KG1 (cell line): ENCODE data around the gene CIC.
A peak's percentile ranks its signal among the peaks of the same experiment; 100 is the strongest.

ENCODE experiments used
- DNase-seq: peaks from one replicate; lab custom pipeline; 2025; lab: John Stamatoyannopoulos, UW

CIC gene

GRCh38 chr19:42244347-42245220, 24.5 kb upstream of the CIC start:
- peak; percentile 89 for DNase-seq

DNA sequence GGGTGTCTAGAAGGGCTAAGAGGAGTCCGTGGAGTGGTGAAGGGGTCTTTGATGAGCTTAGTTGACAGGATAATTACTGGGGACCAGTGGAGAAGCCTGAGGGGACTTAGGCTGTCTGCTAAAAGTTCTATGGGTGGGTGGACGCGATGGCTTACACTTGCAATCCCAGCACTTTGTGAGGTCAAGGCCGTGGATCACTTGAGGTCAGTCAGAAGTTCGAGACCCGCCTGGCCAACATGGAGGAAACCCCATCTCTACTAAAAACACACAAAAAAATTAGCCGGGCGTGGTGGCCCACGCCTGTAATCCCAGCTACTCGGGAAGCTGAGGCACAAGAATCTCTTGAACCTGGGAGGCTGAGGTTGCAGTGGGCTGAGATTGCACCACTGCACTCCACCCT, 23.8 kb upstream of the CIC start:
- no peak for DNase-seq

DNA sequence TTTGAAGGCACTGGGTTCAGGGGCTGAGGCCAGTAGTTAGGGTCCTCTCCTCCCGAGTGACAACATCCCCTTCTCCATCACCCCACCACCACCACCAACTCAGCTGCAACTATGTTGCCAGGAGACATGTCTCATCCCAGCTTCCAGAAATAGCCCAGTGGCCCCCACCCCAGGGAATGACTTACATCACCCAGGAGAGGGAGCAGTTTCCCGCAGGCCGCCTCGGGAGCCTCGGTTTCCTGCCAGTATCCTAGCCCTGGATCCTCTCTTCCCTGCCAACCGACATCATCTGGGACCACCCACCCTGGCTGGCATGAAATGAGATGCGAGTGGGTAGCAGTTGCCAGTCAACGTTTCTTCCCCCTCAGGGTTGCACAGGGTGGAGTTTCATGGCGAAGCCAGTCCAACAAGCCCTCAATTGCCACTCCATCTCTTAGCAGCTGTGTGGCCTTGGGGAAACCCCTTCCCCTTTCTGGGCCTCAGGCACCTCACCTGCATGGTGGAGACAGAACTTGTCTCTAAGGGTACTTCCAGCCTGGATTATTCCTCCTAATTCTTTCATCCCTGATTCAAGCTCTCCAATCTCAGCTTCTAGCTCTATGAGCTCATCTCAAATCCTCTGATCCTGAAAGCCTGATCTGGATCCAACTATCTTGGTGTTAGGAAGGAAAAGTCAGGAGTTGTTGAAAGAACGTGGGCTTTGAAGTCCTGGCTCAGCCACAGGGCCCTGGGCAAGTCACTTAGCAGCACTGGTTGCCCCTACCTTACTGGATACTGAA, 22.7 kb upstream of the CIC start:
- DNase-seq = no peak

DNA sequence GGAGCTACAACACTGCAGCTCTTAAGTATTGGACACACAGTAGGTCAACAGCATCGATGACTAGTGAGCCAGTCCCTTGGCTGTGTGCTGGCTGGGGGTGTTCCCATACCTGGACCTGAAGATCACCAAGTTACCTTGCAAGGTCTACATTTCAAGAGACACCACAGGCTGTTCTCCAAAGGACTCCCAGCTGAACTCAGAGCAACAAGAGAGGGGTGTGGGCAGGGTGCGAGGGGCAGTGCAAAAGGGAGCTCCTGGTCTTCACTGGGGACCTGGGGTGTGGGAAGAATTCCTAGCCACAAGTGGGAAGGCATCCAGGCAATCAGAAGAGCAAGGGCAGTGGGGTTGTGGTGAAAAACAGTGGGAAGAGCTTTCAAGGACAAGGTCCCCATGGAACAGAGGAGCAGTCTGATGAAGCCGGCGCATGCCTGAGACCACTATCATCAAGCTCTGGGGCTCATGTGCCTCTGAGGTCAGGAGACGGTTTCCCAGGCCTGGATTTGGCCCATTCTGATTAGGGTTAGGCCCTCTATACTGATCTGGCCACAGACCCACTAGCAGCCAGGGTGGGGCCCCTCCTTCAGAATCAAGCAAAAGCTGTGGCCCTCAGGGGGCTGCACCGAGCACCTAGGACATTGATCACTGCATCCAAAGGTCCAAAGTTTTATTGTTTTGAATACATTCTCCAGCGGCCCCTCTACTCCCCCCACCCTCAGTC, 22.0 kb upstream of the CIC start:
- DNase-seq = no peak

DNA sequence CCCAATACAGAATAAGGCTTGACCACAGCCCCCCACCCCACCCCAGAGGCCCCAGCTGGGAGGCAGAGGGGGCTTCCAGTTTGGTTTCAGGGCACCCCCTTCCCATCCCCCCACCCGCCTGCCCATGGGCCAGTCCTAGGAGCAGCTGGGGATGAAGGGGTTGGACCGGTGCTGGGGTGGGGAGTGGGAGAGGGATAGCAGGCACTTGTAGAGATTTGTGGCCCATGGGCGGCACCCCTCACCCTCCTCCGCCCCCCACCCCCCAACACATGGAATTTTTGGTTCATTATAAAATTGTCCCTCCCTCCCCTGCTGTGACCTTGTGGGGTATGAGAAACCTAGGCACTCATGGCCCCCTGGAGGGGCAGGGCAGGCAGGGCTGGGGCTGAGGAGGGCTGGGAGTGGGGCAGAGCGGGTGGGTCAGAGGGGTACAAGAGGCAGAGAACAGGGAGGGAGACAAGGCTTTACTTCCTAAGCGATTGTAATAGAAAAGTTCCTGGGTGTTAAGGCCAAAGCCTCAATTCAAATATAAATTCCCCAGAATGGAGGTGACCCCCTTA, 21.3 kb upstream of the CIC start:
- no peak for DNase-seq

- DNase-seq = no peak
Observed at GRCh38 chr19:42248270-42249148, 20.5 kb upstream of the CIC start.

GRCh38 chr19:42249149-42249750, 19.8 kb upstream of the CIC start:
- DNase-seq = no peak

- no peak for DNase-seq
Observed at GRCh38 chr19:42249769-42250168, 19.3 kb upstream of the CIC start.

DNA sequence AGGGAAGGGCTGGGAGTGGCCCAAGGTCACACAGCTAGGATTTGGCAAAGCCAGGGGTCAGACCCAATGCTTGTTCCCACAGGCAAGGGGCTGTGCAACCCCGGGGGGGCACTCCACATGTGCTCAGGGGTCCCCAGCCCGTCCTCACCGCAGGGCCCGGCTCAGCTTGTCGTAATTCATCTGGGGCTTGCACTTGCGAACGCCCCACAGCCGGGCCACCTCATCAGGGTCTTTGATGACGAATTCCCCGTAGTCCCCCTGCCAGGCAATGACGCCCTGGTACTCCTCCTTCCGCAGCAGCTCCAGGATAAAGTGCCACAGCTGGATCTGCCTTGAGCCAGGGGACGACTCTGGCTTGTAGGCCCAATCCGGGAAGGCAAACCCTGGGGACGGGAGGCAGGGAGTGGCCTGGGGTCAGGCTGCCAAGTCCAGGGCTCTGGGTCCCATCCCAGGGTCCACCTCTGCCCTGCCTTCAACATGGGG, 18.8 kb upstream of the CIC start:
- no peak for DNase-seq

- DNase-seq = no peak
Observed at GRCh38 chr19:42250666-42251531, 18.2 kb upstream of the CIC start.

GRCh38 chr19:42251572-42252358, 17.3 kb upstream of the CIC start:
- no peak for DNase-seq

DNA sequence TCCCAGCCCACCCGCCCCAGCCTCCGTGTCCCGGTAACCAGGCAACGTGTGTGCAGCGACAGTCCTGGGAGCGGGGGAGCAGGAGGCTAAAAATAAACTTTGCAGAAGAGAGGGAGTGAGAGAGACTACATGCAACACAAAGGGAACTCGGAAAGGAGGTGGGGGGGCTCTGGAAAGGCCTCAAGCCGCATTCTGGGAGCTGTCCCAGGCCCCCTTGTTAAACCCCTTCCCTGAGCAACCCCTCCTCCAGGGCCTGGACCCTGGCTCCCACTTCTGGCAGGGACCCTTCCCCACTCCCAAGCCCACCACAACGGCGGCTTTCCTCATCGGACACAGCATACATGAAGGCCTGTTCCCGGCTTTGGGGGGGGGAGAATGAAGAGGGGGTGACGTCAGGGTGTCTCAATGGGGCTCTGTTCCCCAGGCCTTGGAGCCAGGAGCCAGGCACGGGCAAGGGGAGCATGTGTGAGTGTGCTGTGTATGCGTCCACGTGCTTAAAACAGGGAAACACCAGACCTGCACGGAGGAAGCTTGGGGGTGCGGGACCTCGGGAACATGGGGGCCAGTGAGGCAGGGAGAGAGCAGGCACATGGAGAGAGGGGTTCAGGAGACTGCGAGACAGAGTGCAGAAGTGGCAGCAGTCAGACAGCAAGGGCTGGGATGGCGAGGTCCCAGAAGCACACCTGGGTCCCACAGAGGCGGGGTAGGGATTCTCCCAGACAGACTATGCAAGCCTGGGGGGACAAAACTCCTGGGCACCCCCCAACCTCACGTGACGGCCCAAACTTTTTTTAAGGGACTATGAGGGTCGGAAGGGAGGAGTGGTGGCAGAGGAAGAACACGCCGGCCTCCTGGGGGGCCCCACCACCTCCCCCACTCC, 16.4 kb upstream of the CIC start:
- DNase-seq = no peak

DNA sequence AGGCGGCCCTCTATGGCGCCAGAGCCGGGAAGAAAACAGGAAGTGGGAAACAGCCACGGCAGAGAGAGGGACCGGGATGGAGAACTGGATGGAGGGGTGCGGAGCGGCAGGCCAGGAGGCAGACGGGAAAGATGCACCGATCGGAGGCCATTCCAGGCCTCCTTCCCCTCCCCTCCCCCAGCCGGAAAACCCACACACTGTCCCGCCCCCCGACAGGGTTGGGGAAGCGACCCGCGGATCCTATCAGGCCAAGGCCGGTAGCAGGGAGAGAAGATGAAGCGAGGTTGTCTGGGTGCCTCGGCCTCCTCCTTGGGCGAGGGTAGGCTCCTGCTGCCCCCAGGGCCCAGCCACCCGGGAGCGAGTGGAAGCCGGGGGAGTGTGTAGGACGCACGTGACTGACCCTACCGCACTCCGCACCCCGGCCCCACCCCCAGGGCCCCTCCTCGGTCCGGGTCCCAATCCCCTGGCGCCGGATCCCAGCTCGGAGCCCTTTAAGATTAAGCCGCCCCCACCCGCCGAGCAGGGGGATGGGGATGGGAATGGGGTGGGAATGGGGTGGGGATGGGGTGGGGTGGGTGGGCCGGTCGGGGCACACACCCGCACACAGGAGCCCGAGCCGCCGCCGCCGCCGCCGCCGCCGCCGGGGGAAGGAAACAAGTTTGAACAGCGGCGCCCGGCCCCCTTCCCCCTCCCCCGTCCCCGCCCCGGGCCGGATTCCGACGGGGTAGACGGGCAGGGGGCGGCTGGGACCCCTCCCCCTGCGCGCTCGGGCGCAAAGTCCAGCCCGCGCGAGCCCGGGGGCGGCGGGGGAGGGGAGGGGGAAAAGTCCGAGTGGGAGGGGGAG, 15.6 kb upstream of the CIC start:
- no peak for DNase-seq

DNA sequence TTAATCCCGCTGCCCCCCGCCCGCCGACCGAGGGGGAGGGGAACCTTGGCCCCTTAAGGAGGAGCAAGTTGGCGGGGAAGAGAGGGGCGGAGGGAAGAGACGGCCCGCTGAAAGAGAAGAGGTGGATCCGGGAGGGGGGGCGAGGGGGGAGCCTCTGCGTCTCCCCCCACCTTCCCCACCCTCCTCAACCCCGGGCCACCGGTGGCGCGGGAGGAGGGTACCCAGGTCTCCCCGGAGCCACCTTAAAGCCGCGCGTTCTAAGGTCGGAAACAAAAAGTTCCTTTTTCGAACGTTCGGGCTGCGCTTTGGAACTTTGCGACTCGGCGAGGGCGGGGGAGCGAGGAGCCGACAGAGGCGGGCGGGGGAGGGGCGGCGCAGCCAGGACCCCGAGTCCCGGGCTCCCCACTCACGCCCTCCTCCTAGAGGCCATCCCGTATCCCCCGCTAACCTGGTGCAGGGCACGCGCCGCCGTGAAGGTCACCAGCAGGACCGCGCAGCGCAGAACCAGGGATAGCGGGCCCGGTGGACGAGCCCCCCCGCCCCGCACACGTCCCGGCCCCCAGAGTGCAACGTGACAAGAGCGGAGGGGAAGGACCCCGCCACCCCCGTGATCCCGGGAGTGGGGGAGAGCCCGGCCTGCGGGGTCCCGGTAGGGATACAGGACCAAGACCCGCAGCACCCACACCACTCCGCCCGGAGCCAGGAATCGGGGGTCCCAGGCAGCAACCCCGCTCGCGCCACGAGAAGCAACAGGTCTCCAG, 14.8 kb upstream of the CIC start:
- peak; percentile 19 for DNase-seq

DNA sequence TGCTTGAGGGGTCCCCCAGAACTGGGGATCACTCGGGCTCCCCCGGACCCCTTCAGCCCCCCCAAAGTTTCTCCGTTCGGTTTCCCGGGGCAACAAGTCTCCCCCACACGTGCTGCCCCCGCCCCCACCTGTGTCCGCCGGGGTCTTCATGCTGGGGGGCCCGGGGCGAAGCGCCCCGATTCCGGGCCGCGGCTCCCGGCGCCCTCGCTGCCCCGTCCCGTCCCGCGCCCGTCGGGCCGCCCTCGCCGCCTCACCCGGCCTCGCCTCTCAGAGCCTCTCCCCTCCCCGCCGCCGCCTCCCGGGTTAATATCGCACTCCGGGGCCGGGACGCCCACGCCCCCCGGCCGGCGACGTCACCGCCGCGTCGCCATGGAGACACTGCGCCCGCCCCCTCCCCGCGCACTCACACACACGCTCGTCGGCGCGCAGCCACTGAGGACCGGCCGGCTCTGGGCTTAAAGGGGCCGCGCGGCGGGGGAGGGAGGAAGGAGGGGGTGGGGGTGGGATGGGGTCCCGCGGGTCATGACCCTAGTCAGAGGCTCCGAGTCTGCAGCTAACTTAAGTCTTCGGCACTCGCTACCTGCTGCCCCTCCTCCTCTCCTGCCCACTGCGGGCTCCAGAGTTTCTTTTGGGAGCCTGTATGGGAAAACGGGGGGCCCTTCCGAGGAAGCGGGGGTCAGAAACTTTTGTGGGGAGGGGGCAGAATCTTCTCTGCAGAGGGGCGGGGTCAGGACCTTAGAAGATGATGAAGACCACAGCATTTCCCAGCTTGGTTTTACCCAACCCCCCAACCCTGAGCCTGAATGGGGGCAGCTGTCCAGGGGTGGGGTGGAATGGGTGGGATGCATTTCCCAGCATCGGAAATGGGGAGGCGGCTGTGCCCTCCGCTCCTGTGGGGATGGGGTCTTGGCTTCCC, 13.9 kb upstream of the CIC start, which contains the start of gene ERF:
Gene ERF, minus strand, starts transcription at position 279 of the 916 bp plus-strand sequence. Its CDS starts 129 bp downstream, at position 150.
- DNase-seq = peak; percentile 77
